Esophagus muscularis mucosa (tissue), 4 donors: ENCODE data around the gene MPRIP.

Experiments
- CTCF ChIP-seq, 3 experiments: fragments of 200-600 bp in 2 of 3; fragments of 450-650 bp in 1 of 3; sonication (generic) in 2 of 3; IDR thresholded peaks; one replicate each; pipeline ENCODE4 v1.5.1; 2017 to 2019; ENCODE audit warnings: antibody characterized with exemption in 3 of 3, mild to moderate bottlenecking in 2 of 3, moderate library complexity in 1 of 3
- EP300 ChIP-seq: sonication (generic); formaldehyde crosslinking; IDR thresholded peaks from one replicate; pipeline ENCODE4 v1.6.1; 2017; ENCODE audit warnings: antibody characterized with exemption
- POLR2A ChIP-seq: fragments of 450-650 bp; IDR thresholded peaks from one replicate; pipeline ENCODE4 v1.6.1; 2017; ENCODE audit warnings: antibody characterized with exemption, moderate library complexity, mild to moderate bottlenecking, low read depth
- POLR2AphosphoS5 ChIP-seq, 2 donors: sonication (generic); formaldehyde crosslinking; IDR thresholded peaks; one replicate each; pipeline ENCODE4 v1.6.1; 2017; ENCODE audit warnings: antibody characterized with exemption in 2 of 2

- TF ChIP-seq CTCF (IDR thresholded peaks at IDR 0.05) = no peak
- TF ChIP-seq POLR2A = no peak
- no peak for TF ChIP-seq EP300
- TF ChIP-seq POLR2AphosphoS5 (IDR thresholded peaks at IDR 0.05) = no peak
Observed at GRCh38 chr17:17154981-17155380, 112.7 kb downstream of the MPRIP start.
